ENCODE measurements around the gene LRP4. TPM values are rescaled to one million over a fixed set of nuclear protein-coding genes. Genes with fewer than 3 reads are reported as not detected.
A peak's percentile ranks its signal among the peaks of the same experiment; 100 is the strongest.

Gene LRP4
- total and polyA plus RNA-seq, 2 of the 13 experiments (the other 11 are each of a cell fraction or from before 2014, with no cell fraction given) = 4.7 to 13.3 TPM

DNA sequence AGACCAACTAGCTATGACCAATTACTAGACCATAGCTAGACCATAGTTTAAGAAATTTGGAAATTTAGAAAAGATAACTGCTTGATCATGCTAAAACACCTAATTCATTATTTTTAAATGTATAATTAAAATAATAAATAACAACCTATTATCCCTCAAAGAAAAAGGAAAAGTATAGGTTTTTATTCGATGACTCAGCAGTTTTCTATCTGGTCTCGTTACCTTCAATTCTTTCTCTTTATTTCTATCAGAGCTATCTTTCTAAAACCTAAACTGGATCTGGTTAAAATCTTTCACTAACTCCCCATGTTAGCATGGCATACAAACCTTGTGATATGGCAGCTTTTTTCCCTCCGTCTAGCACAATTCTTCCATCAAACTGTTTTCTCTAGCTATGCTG is 45.5 kb upstream of the LRP4 start:
- no peaks in the 10 kb centered on the region for H3K9me3 ChIP-seq (ENCODE audit: low read length)
- H3K9ac ChIP-seq (ENCODE audit: insufficient read depth, low read depth, low read length) = no peak overlapping the region
- H3K27me3 ChIP-seq (ENCODE audit: control insufficient read depth in 1 of 2, insufficient read depth in 2 of 2, low read length in 2 of 2) = no peaks in the 10 kb centered on the region
- FAIRE-seq (no peak), DNase-seq (ENCODE audit: low spot score) (no peak), ATAC-seq (no peak)
- ChIA-PET CTCF (ENCODE audit: low intra/inter-chr PET ratio, low total read pairs) (no interaction called here), POLR2A (no interaction called here)
- 99% methylated on average over 3 of the region's 3 CpGs for WGBS (ENCODE audit: low lambda C conversion rate)
- no peaks in the 10 kb centered on the region for H3K79me2 ChIP-seq (ENCODE audit: insufficient read depth, low read length)
- H3K4me2 ChIP-seq (ENCODE audit: low read depth, low read length) = no peak overlapping the region
- no peaks in the 10 kb centered on the region for H4K20me1 ChIP-seq (ENCODE audit: insufficient read depth, low read length)
- H2AFZ ChIP-seq (ENCODE audit: low read length) = no peak overlapping the region
- BruUV-seq (replicated peaks) = no TSS peak
- in situ Hi-C loops (cut with HindIII; ENCODE audit: extremely low pct_ligation_motif_present, low pct_unique_long_range_greater_than_20kb) = no loop called here
- H3K4me1 ChIP-seq (ENCODE audit: insufficient read depth, low read length) = no peaks in the 10 kb centered on the region
- no peak overlapping the region for H3K4me3 ChIP-seq (replicated peaks in 1 of 3; ENCODE audit: insufficient read depth in 1 of 3, low read depth in 2 of 3, low read length in 3 of 3)
- H3K27ac ChIP-seq (ENCODE audit: extremely low read length, insufficient read depth, low read length) = no peak overlapping the region
- intact Hi-C loops (cut with micrococcal nuclease; ENCODE audit: unreplicated experiment) = no loop called here
- H3K36me3 ChIP-seq (replicated peaks in 1 of 2; ENCODE audit: control insufficient read depth in 1 of 2, insufficient read depth in 2 of 2, low read length in 2 of 2) = no peaks in the 10 kb centered on the region
- TF ChIP-seq SIX4 (CRISPR knock-in tag; IDR thresholded peaks at IDR 0.05) (no peak), NRL (CRISPR knock-in tag; IDR thresholded peaks at IDR 0.05; ENCODE audit: borderline replicate concordance) (no peak), ZNF317 (CRISPR knock-in tag; IDR thresholded peaks at IDR 0.05) (no peak), MAFK (conservative IDR thresholded peaks at IDR 0.05 in 1 of 2, IDR thresholded peaks at IDR 0.05 in 1 of 2; ENCODE audit: low read length in 2 of 2) (peak; percentile 99 to 100), HDAC1 (CRISPR knock-in tag; IDR thresholded peaks at IDR 0.05) (no peak), CAMTA2 (CRISPR knock-in tag; IDR thresholded peaks at IDR 0.05; ENCODE audit: borderline replicate concordance) (no peak), MAFF (IDR thresholded peaks at IDR 0.05; ENCODE audit: low read depth, low read length) (peak; percentile 100), ATF1 (CRISPR knock-in tag; IDR thresholded peaks at IDR 0.05) (no peak), ZNF441 (CRISPR knock-in tag; IDR thresholded peaks at IDR 0.05; ENCODE audit: borderline replicate concordance) (no peak), NFE2L2 (IDR thresholded peaks at IDR 0.05; ENCODE audit: low read length) (peak; percentile 84), ZNF614 (CRISPR knock-in tag; IDR thresholded peaks at IDR 0.05; ENCODE audit: borderline replicate concordance) (no peak)
- TF ChIP-seq, protein P1, sequence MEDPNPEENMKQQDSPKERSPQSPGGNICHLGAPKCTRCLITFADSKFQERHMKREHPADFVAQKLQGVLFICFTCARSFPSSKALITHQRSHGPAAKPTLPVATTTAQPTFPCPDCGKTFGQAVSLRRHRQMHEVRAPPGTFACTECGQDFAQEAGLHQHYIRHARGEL (CRISPR knock-in tag; IDR thresholded peaks at IDR 0.05) = no peak
- TF ChIP-seq, protein P2, sequence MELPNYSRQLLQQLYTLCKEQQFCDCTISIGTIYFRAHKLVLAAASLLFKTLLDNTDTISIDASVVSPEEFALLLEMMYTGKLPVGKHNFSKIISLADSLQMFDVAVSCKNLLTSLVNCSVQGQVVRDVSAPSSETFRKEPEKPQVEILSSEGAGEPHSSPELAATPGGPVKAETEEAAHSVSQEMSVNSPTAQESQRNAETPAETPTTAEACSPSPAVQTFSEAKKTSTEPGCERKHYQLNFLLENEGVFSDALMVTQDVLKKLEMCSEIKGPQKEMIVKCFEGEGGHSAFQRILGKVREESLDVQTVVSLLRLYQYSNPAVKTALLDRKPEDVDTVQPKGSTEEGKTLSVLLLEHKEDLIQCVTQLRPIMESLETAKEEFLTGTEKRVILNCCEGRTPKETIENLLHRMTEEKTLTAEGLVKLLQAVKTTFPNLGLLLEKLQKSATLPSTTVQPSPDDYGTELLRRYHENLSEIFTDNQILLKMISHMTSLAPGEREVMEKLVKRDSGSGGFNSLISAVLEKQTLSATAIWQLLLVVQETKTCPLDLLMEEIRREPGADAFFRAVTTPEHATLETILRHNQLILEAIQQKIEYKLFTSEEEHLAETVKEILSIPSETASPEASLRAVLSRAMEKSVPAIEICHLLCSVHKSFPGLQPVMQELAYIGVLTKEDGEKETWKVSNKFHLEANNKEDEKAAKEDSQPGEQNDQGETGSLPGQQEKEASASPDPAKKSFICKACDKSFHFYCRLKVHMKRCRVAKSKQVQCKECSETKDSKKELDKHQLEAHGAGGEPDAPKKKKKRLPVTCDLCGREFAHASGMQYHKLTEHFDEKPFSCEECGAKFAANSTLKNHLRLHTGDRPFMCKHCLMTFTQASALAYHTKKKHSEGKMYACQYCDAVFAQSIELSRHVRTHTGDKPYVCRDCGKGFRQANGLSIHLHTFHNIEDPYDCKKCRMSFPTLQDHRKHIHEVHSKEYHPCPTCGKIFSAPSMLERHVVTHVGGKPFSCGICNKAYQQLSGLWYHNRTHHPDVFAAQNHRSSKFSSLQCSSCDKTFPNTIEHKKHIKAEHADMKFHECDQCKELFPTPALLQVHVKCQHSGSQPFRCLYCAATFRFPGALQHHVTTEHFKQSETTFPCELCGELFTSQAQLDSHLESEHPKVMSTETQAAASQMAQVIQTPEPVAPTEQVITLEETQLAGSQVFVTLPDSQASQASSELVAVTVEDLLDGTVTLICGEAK (IDR thresholded peaks at IDR 0.05) = no peak
- TF ChIP-seq, protein P2 (CRISPR knock-in tag; IDR thresholded peaks at IDR 0.05) = no peak

Data from HepG2 (cell line).